ENCODE data around the gene NUBP1.

The NUBP1 gene

GRCh38 chr16:10743610-10744369 lies at the start of gene NUBP1:
TSS of gene NUBP1 (plus strand) at chr16:10743842. CDS start at chr16:10743864, 22 bp downstream.
- no peak for TF ChIP-seq CTCF (IDR thresholded peaks at IDR 0.05; ENCODE audit: low read length, missing control alignments)
- DNase-seq (ENCODE audit: low read depth) = peak; percentile 98
- peak within 1 kb of the TSS; percentile 71 for H3K4me3 ChIP-seq (replicated peaks; ENCODE audit: low read depth, low read length)

GRCh38 chr16:10693889-10694288 lies 49.8 kb upstream of the NUBP1 start:
- no peak for TF ChIP-seq CTCF (IDR thresholded peaks at IDR 0.05; ENCODE audit: low read length, missing control alignments)
- no peak overlapping the region for H3K4me3 ChIP-seq (replicated peaks; ENCODE audit: low read depth, low read length)
- DNase-seq (ENCODE audit: low read depth) = no peak

GRCh38 chr16:10694306-10694705 lies 49.3 kb upstream of the NUBP1 start:
- TF ChIP-seq CTCF (IDR thresholded peaks at IDR 0.05; ENCODE audit: low read length, missing control alignments) = no peak
- no peak overlapping the region for H3K4me3 ChIP-seq (replicated peaks; ENCODE audit: low read depth, low read length)

GRCh38 chr16:10694830-10695229 lies 48.8 kb upstream of the NUBP1 start, which contains the start of gene TEKT5:
TSS of gene TEKT5 (minus strand) at chr16:10694930. CDS start at chr16:10694873, 57 bp downstream.
- H3K4me3 ChIP-seq (replicated peaks; ENCODE audit: low read depth, low read length) = no peak within 1 kb of the TSS
- TF ChIP-seq CTCF (IDR thresholded peaks at IDR 0.05; ENCODE audit: low read length, missing control alignments) = no peak
- DNase-seq (ENCODE audit: low read depth) = no peak

More at GRCh38 chr16:10694306-10694705, 49.3 kb upstream of the NUBP1 start:
- no peak for DNase-seq (ENCODE audit: low read depth)

- no peak for TF ChIP-seq CTCF (IDR thresholded peaks at IDR 0.05; ENCODE audit: low read length, missing control alignments)
- no peak overlapping the region for H3K4me3 ChIP-seq (replicated peaks; ENCODE audit: low read depth, low read length)
- no peak for DNase-seq (ENCODE audit: low read depth)
These were observed 43.9 kb upstream of the NUBP1 start for GRCh38 chr16:10699756-10700155.

- DNase-seq (ENCODE audit: low read depth) = no peak
- TF ChIP-seq CTCF (IDR thresholded peaks at IDR 0.05; ENCODE audit: low read length, missing control alignments) = no peak
These were observed 34.7 kb upstream of the NUBP1 start for GRCh38 chr16:10708969-10709368.

More at GRCh38 chr16:10708969-10709368, 34.7 kb upstream of the NUBP1 start:
- no peak overlapping the region for H3K4me3 ChIP-seq (replicated peaks; ENCODE audit: low read depth, low read length)

Measured in fibroblast of pulmonary artery (primary cell).